Stomach (tissue), 4 donors: ENCODE results near the gene WDR5.

Experiments
- POLR2A ChIP-seq, 4 donors: fragments of 450-650 bp; IDR thresholded peaks; one replicate each; pipeline ENCODE4 v1.6.1; 2016; ENCODE audit warnings: antibody characterized with exemption in 4 of 4, control low read depth in 2 of 4, mild to moderate bottlenecking in 1 of 4, moderate library complexity in 1 of 4
- TF ChIP-seq, protein P1 (sequence below), 7 experiments: fragments of 450-650 bp in 4 of 7; fragments of 200-600 bp in 3 of 7; sonication (generic) in 3 of 7; IDR thresholded peaks; one replicate each; pipeline ENCODE4 v1.5.1; 2016 to 2019; ENCODE audit warnings: antibody characterized with exemption in 7 of 7, control low read depth in 2 of 7, mild to moderate bottlenecking in 1 of 7

- TF ChIP-seq, protein P1, sequence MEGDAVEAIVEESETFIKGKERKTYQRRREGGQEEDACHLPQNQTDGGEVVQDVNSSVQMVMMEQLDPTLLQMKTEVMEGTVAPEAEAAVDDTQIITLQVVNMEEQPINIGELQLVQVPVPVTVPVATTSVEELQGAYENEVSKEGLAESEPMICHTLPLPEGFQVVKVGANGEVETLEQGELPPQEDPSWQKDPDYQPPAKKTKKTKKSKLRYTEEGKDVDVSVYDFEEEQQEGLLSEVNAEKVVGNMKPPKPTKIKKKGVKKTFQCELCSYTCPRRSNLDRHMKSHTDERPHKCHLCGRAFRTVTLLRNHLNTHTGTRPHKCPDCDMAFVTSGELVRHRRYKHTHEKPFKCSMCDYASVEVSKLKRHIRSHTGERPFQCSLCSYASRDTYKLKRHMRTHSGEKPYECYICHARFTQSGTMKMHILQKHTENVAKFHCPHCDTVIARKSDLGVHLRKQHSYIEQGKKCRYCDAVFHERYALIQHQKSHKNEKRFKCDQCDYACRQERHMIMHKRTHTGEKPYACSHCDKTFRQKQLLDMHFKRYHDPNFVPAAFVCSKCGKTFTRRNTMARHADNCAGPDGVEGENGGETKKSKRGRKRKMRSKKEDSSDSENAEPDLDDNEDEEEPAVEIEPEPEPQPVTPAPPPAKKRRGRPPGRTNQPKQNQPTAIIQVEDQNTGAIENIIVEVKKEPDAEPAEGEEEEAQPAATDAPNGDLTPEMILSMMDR (IDR thresholded peaks at IDR 0.05), result no peak
- no peak for TF ChIP-seq POLR2A (IDR thresholded peaks at IDR 0.05)
These were observed 8.8 kb upstream of the WDR5 start for GRCh38 chr9:134127065-134127580.
